Parathyroid adenoma (tissue), 2 donors: ENCODE data around the gene TAF8.
"Not testable (repeated sequence)": the region's sequence is repeated elsewhere in the genome, so short reads cannot be mapped to it uniquely, and the experiment has no call there.

ENCODE experiments used
- H2AFZ ChIP-seq: fragments of 300-600 bp; sonication (generic); one replicate; pipeline ENCODE4 v1.7.0; 2017; ENCODE audit warnings: antibody characterized with exemption, mild to moderate bottlenecking
- H3K27ac ChIP-seq: fragments of 300-600 bp; sonication (generic); one replicate; pipeline ENCODE4 v1.7.0; 2017
- H3K27me3 ChIP-seq: fragments of 300-600 bp; sonication (generic); one replicate; pipeline ENCODE4 v1.7.0; 2017; ENCODE audit warnings: low read length; ENCODE audit not compliant: control insufficient read depth, insufficient read depth
- H3K36me3 ChIP-seq: fragments of 300-600 bp; sonication (generic); one replicate; pipeline ENCODE4 v1.7.0; 2017; ENCODE audit warnings: low read length; ENCODE audit not compliant: control insufficient read depth, insufficient read depth
- H3K4me1 ChIP-seq: fragments of 300-600 bp; sonication (generic); one replicate; pipeline ENCODE4 v1.7.0; 2017; ENCODE audit warnings: control low read depth
- H3K4me2 ChIP-seq: fragments of 300-600 bp; sonication (generic); one replicate; pipeline ENCODE4 v1.7.0; 2017; ENCODE audit warnings: low read length
- H3K4me3 ChIP-seq: fragments of 300-600 bp; sonication (generic); one replicate; pipeline ENCODE4 v1.7.0; 2017; ENCODE audit warnings: low read depth, low read length
- H3K79me2 ChIP-seq: fragments of 300-600 bp; sonication (generic); one replicate; pipeline ENCODE4 v1.7.0; 2017; ENCODE audit warnings: control low read depth
- H3K9ac ChIP-seq: fragments of 300-600 bp; sonication (generic); one replicate; pipeline ENCODE4 v1.7.0; 2017; ENCODE audit warnings: mild to moderate bottlenecking
- H3K9me3 ChIP-seq: fragments of 300-600 bp; sonication (generic); one replicate; pipeline ENCODE4 v1.7.0; 2017; ENCODE audit warnings: low read length; ENCODE audit not compliant: control insufficient read depth
- CTCF ChIP-seq: fragments of 300-600 bp; sonication (generic); IDR thresholded peaks from one replicate; pipeline ENCODE4 v1.7.0; 2017; ENCODE audit warnings: antibody characterized with exemption, mild to moderate bottlenecking
- donor health status: primary hyperparathyroidism.

TAF8 gene, protein sequence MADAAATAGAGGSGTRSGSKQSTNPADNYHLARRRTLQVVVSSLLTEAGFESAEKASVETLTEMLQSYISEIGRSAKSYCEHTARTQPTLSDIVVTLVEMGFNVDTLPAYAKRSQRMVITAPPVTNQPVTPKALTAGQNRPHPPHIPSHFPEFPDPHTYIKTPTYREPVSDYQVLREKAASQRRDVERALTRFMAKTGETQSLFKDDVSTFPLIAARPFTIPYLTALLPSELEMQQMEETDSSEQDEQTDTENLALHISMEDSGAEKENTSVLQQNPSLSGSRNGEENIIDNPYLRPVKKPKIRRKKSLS

GRCh38 chr6:42050297-42051267 lies at the start of gene TAF8:
Gene TAF8 (plus strand): TSS chr6:42050524. CDS start chr6:42050542, 18 bp downstream.
- H3K36me3 ChIP-seq: no peaks in the 10 kb centered on the region
- H3K4me1 ChIP-seq: peaks cover 10% of the 10 kb centered on the region
- H3K27ac ChIP-seq: peak within 1 kb of the TSS; percentile 90
- H3K9me3 ChIP-seq: no peaks in the 10 kb centered on the region
- TF ChIP-seq CTCF: no peak
- H3K9ac ChIP-seq: no peak within 1 kb of the TSS
- H3K79me2 ChIP-seq: peaks cover 8% of the 10 kb centered on the region
- H3K27me3 ChIP-seq: no peaks in the 10 kb centered on the region
- peak within 1 kb of the TSS; percentile 74 for H3K4me2 ChIP-seq
- peak within 1 kb of the TSS; percentile 81 for H3K4me3 ChIP-seq
- H2AFZ ChIP-seq: peak within 1 kb of the TSS; percentile 97

GRCh38 chr6:42001506-42001905 lies 48.8 kb upstream of the TAF8 start:
- Histone ChIP-seq H3K27ac (no peak overlapping the region), H3K9ac (no peak overlapping the region), H3K4me2 (no peak overlapping the region), H3K36me3 (no peaks in the 10 kb centered on the region), H3K27me3 (no peaks in the 10 kb centered on the region), H3K79me2 (no peaks in the 10 kb centered on the region), H3K4me1 (no peaks in the 10 kb centered on the region), H3K9me3 (no peaks in the 10 kb centered on the region), H2AFZ (no peak overlapping the region), H3K4me3 (no peak overlapping the region)
- no peak for TF ChIP-seq CTCF

- not testable (repeated sequence) for H2AFZ ChIP-seq, H3K79me2 ChIP-seq, H3K36me3 ChIP-seq, H3K4me3 ChIP-seq, H3K4me2 ChIP-seq, H3K27me3 ChIP-seq, H3K9ac ChIP-seq, H3K27ac ChIP-seq, H3K9me3 ChIP-seq, H3K4me1 ChIP-seq
Observed at GRCh38 chr6:42003658-42004057, 46.7 kb upstream of the TAF8 start.

DNA sequence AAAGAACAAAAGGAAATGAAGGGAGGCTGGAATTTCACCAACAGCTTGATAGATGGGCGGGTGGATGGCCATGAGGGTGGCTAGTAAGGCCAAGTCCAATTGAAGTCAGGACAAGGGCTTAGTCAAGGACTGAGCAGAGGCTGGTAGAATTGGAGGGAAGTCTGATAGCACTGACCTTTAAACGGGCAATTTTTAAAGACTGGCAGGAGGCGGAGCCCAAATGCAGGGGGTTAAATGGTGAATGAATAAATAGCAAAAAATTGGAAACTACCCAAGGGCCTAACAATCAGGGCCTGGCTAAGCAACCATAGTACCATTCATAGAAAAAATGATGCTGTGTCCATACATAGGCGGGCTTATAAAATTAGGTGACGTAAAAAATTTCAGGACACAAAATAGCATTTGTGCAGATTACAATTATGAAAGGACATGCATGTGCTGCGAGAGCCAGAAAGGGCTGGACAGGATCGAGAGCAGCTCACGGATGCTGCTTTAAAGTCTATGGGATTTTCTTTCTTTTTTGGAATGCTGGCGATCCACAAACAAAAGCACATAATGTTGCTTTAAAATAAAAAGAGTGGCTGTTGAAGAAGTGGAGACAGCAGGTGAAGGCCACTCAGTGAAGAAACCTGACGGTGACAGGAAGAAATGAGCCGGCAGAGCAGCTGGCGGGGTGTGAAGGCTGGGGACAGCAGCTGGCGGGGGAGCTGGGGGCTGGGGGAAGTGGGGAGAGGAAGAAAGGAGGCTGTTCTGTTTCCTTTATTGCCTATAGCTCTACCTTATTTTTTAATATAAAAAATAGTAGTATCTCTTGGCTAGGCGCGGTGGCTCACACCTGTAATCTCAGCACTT lies 42.8 kb upstream of the TAF8 start:
- Histone ChIP-seq H3K36me3 (no peaks in the 10 kb centered on the region), H3K9ac (no peak overlapping the region), H3K27ac (no peak overlapping the region), H3K27me3 (no peaks in the 10 kb centered on the region), H3K4me3 (no peak overlapping the region), H3K9me3 (no peaks in the 10 kb centered on the region), H2AFZ (no peak overlapping the region), H3K4me2 (no peak overlapping the region), H3K4me1 (no peaks in the 10 kb centered on the region), H3K79me2 (no peaks in the 10 kb centered on the region)
- no peak for TF ChIP-seq CTCF

- H3K4me1 ChIP-seq, H3K9me3 ChIP-seq, H2AFZ ChIP-seq, H3K36me3 ChIP-seq, H3K4me2 ChIP-seq, H3K9ac ChIP-seq, H3K79me2 ChIP-seq, H3K4me3 ChIP-seq, H3K27ac ChIP-seq, H3K27me3 ChIP-seq: not testable (repeated sequence)
Observed at GRCh38 chr6:42008138-42008528, 42.2 kb upstream of the TAF8 start.
